HG02610 (cell line): ENCODE data around the gene NEUROD6.

Source experiments
- ATAC-seq: cut with Tn5 transposase; IDR thresholded peaks from one replicate; pipeline ENCODE4 v1.9.1; 2021; ENCODE audit warnings: mild to moderate bottlenecking, moderate library complexity; ENCODE audit not compliant: unreplicated experiment

NEUROD6 gene

GRCh38 chr7:31335161-31335856 lies 5.2 kb downstream of the NEUROD6 start:
- no peak for ATAC-seq

GRCh38 chr7:31333291-31333690 lies 7.2 kb downstream of the NEUROD6 start:
- ATAC-seq: no peak

GRCh38 chr7:31327071-31327470 lies 13.5 kb downstream of the NEUROD6 start:
- no peak for ATAC-seq

DNA sequence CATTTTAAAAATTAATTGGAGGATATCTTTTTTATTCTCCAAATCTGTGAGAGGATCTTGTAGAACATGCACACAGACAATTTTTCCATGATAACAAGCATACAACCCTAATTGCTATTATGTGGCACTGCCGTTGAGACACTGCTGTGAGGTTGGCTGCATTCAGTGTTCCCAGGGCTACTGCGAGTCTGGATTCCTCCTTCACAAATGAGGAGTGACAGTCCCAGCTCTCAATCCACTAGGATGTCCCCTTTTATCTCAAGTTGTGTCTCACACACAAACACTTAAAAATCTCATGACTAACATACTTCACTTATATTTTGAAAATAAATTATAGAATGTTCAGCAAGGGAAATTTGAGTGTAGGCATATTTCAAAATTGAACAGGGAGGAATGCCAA lies 14.1 kb downstream of the NEUROD6 start:
- ATAC-seq: no peak

DNA sequence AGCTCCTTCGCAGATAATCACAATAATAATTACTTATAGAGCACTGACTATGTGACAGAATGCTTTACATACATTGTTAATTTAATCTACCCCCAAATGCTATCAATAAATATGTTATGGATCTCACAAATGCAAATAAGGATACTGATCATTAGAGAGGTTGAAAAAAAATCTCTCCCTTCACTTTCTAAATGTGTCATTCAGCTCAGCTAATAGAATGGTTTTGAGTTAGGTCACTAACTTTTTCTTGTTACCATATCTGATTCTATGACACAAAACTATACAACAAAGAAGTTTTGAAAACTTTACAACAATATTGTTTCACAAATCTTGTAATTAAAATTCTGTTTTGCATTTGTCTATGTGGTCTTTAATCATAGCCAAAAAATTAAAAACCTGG lies 17.4 kb downstream of the NEUROD6 start:
- no peak for ATAC-seq

DNA sequence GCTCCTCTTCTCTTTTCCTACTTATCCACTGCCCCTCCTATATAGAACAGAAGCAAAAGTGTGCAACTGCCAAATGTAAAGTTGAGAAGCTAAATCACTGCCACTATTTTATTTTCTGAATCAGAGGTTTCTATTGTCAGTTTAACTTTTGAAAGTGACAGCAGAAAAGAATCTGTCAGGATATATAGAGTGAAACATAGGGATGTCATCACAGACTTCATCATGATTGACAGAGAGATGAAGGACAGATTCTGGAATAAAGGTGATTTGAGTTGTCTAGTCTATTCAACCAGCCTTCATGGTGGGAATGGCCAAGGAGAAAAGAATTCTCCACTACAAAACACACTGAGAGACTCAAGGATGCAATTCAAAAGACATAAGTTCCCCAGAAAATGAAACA lies 19.9 kb downstream of the NEUROD6 start:
- ATAC-seq: no peak

DNA sequence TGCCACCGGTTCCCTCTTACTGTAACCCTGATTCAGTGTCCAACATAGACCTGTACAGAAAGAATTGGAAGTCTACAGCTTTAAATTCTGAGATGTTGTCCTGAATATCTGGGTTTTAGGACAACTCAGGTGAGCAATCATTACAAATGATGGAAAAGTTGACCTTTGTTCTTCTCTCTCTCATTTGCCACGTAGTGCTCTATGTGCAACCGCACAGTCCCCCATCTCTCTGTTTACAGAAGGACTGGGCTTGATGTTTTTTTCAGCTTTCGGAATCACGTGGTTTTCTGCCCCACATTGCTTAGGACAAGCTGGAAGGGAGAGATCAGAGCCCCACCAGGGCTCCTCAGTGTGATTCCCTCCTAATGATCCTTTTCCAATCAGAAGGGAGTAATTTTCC lies 22.2 kb downstream of the NEUROD6 start:
- ATAC-seq: no peak

GRCh38 chr7:31316876-31317275 lies 23.6 kb downstream of the NEUROD6 start:
- ATAC-seq: no peak

DNA sequence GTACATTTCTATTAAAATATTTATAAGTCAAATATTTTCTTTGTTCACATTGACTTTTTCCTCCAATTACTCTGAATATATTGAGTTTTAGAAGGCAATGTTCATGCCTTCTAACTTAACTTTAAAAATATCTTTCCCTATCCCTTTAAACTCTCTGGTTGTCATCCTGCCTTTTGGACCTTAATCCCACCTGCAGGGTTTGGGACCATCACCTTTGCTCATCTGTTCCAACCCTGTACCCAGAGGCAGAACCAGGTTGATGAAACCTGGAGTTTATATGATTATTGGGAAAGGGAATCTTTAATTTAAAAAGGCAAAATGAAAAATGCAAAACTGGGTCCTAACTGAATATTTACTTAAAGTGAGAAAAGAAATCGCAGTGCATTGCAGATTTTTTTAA lies 24.8 kb downstream of the NEUROD6 start:
- ATAC-seq: no peak

DNA sequence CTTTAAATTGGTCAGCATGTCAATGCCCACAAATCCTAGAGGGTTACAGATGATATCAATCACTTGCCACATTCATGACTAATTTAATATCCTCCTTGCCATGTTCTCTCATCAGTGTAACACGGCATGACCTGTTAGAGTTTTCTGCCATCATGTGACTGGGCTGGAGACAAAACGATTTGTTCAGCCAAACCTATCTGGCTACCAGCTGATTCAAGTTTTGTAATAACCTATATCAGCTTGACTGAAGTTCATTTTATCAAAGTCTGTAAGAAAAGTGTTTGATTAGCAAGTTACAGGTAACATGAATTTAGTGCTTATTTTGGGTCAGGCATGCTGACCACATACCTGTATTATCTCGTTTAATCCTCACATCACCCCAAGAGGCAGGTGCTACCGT lies 25.7 kb downstream of the NEUROD6 start:
- ATAC-seq: no peak

- ATAC-seq: no peak
Measured at GRCh38 chr7:31312889-31313288, 27.6 kb downstream of the NEUROD6 start.

DNA sequence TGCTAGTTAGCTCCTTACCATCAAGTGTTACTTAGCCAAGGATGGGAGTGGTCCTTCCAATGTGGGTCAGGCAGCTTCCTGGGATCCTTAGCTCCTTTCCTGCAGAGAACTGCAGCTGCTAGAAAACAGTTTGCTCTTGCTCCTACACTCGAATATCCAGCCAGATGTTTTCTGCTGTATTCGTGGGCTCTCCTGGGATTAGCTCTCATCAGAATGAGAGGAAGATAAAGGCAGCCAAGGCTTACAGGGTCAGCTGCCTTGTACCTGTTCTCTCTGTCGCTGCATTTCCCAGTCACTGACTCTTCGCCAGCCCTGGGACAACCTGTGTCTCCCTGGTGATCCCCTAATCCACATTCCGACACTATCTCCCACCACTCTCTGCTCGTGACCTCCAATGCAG lies 29.0 kb downstream of the NEUROD6 start:
- ATAC-seq: no peak

GRCh38 chr7:31310321-31310935 lies 30.1 kb downstream of the NEUROD6 start:
- no peak for ATAC-seq

DNA sequence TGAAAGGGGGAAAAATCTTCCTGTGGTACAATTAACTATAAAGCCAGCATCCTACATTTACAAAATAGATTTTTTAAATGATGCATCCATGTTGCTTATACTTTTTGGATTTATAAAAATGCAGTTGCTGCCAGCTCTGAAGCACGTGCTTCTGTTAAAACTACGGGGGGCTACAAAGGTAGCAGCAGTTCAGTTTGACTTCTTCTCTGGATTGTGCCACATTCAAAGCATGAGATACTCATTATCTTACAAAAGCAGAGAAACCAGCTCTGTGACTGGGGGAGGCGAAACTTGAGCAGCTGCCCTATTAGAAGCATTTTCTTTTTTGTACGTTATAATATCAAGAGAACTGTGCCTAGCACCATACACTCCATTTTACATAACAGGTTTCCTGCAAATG lies 31.1 kb downstream of the NEUROD6 start:
- no peak for ATAC-seq

DNA sequence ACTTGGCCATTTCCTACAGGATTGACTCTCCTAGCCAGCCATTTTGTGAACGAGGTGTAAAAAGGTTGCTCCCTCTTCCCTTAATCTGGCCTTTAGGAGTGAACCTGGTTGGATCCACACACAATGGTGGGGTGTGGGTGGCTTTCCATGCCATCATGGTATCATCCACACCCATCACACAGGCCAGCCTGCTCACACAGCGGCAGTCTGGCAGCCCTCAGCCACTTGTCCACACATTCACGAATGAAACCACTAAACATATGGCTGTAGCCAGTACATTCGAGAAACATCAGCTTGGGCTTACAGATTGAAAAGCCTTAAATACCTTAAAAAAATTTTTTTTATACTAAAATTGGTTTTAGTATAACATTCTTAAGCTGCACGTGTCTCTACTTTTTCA lies 31.9 kb downstream of the NEUROD6 start:
- ATAC-seq: no peak

DNA sequence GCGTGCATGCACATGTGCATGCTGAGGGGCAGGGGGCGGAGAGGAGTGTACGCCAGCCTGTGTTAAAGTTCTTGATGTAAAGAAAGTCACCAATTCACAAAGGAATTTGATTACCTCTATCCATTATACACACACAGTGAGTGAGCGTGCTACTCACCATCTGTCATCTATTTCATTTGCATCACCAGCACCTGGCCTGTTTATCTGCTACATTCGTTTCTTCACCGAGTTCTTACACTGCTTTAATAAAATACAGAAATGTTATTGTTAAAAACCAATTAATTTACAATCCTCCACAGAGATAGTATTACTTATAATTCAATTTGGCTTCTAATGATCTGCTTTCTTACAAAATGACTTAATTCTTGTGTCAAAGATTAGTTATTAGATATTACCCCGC lies 32.6 kb downstream of the NEUROD6 start:
- no peak for ATAC-seq

DNA sequence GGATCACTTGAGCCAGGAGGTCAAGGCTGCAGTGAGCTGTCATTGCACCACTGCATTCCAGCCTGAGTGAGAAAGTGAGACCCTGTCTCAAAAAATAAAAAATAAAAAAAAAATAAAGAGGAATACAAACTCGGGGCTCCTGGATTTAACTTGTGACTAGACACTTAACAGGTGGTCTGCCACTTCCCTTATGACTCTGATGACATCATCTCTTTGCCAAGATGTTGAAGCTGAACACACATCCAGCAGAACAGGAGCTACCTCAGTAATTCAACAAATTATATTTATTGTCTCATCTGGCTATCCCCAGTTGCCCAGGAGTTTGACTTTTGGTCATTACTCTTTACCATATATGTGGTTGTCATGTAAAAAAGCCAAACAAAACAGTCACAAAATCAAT lies 35.3 kb downstream of the NEUROD6 start:
- ATAC-seq: no peak

- no peak for ATAC-seq
Measured at GRCh38 chr7:31304446-31304845, 36.1 kb downstream of the NEUROD6 start.

GRCh38 chr7:31302356-31302755 lies 38.2 kb downstream of the NEUROD6 start:
- no peak for ATAC-seq

- ATAC-seq: no peak
Measured at GRCh38 chr7:31299336-31299735, 41.2 kb downstream of the NEUROD6 start.

DNA sequence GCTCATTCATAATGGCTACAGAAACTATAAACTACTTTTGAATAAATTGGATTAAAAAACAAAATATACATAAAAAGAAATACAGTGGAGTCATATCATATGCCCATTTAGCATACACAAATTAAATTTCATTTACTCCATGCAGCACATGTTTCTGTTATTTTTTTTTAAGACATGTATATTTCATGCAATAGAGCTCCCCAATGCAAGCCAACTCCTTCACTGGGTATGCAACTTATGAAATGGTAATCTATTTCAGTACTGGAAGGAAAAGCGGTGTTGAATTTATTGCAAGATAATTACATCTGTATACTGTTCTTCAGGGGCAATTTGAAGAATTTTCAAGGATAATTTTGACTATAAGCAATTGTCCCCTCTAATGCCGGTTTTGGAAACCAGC lies 49.9 kb downstream of the NEUROD6 start:
- ATAC-seq: no peak
